MM.1S (cell line): Measurements from ENCODE around the gene ADAM23.

Experiments used
- DNase-seq: peaks from one replicate; pipeline ENCODE4 v3.0.0-alpha.2; 2015
- H2AFZ ChIP-seq: fragments of 300-600 bp; sonication (generic); 2 replicates; pipeline ENCODE4 v1.6.0; 2016; ENCODE audit warnings: antibody characterized with exemption, low read length
- H3F3A ChIP-seq: fragments of 300-600 bp; sonication (generic); 2 replicates; pipeline ENCODE4 v1.6.1; 2016; ENCODE audit warnings: mild to moderate bottlenecking, antibody characterized with exemption, low read length, moderate library complexity, mixed read lengths; ENCODE audit not compliant: insufficient read depth
- H3K27ac ChIP-seq: fragments of 300-600 bp; sonication (generic); 2 replicates; pipeline ENCODE4 v1.5.1; 2016; ENCODE audit warnings: mild to moderate bottlenecking, low read length
- H3K27me3 ChIP-seq: fragments of 300-600 bp; sonication (generic); replicated peaks from 2 replicates; pipeline ENCODE4 v1.6.0; 2016; ENCODE audit warnings: low read length; ENCODE audit not compliant: insufficient read depth
- H3K36me3 ChIP-seq: fragments of 300-600 bp; sonication (generic); replicated peaks from 2 replicates; pipeline ENCODE4 v1.6.1; 2016; ENCODE audit warnings: mild to moderate bottlenecking, low read length, mixed read lengths; ENCODE audit not compliant: insufficient read depth
- H3K4me1 ChIP-seq: fragments of 300-600 bp; sonication (generic); 2 replicates; pipeline ENCODE4 v1.6.1; 2016; ENCODE audit warnings: low read length, mixed read lengths
- H3K4me2 ChIP-seq: fragments of 300-600 bp; sonication (generic); 2 replicates; pipeline ENCODE4 v1.6.0; 2016; ENCODE audit warnings: low read depth, low read length
- H3K4me3 ChIP-seq: fragments of 300-600 bp; sonication (generic); 2 replicates; pipeline ENCODE4 v1.5.1; 2016; ENCODE audit warnings: low read length, mixed read lengths
- H3K79me2 ChIP-seq: fragments of 300-600 bp; sonication (generic); 2 replicates; pipeline ENCODE4 v1.6.1; 2016; ENCODE audit warnings: mixed run types, low read length, mixed read lengths
- H3K9ac ChIP-seq: fragments of 300-600 bp; sonication (generic); 2 replicates; pipeline ENCODE4 v1.6.1; 2016; ENCODE audit warnings: low read length, mixed read lengths
- H3K9me2 ChIP-seq: fragments of 300-600 bp; sonication (generic); replicated peaks from 2 replicates; pipeline ENCODE4 v1.6.1; 2016; ENCODE audit warnings: mild to moderate bottlenecking, low read length, mixed read lengths; ENCODE audit not compliant: insufficient read depth
- H3K9me3 ChIP-seq: fragments of 300-600 bp; sonication (generic); replicated peaks from 2 replicates; pipeline ENCODE4 v1.6.1; 2016; ENCODE audit warnings: mild to moderate bottlenecking, low read length, mixed read lengths; ENCODE audit not compliant: insufficient read depth
- H4K20me1 ChIP-seq: fragments of 300-600 bp; sonication (generic); 2 replicates; pipeline ENCODE4 v1.6.1; 2016; ENCODE audit warnings: mild to moderate bottlenecking, low read length, moderate library complexity, mixed read lengths; ENCODE audit not compliant: insufficient read depth
- CTCF ChIP-seq: fragments of 300-600 bp; sonication (generic); IDR thresholded peaks from 2 replicates; pipeline ENCODE4 v1.5.1; 2016; ENCODE audit warnings: antibody characterized with exemption, low read length, mixed read lengths
- EZH2 ChIP-seq: fragments of 300-600 bp; sonication (generic); optimal IDR thresholded peaks from 2 replicates; pipeline ENCODE3; 2017; ENCODE audit warnings: low read depth, mild to moderate bottlenecking, antibody characterized with exemption, low read length, mixed read lengths
- EZH2phosphoT487 ChIP-seq: fragments of 300-600 bp; sonication (generic); IDR thresholded peaks from 2 replicates; pipeline ENCODE4 v1.6.1; 2018; ENCODE audit warnings: antibody characterized with exemption, low read length

Gene ADAM23

GRCh38 chr2:206533977-206534376, 90.6 kb downstream of the ADAM23 start:
- Histone ChIP-seq H3K9ac (no peak overlapping the region), H3K4me1 (peaks cover 40% of the 10 kb centered on the region), H3K27ac (peak overlapping the region; percentile 63; the same call in 1 of the 2 replicates), H3K27me3 (no peaks in the 10 kb centered on the region), H3K9me2 (no peaks in the 10 kb centered on the region), H4K20me1 (no peaks in the 10 kb centered on the region), H2AFZ (no peak overlapping the region), H3K4me2 (peak overlapping the region; percentile 67), H3K79me2 (no peaks in the 10 kb centered on the region), H3K36me3 (no peaks in the 10 kb centered on the region), H3F3A (peaks cover 22% of the 10 kb centered on the region), H3K4me3 (no peak overlapping the region), H3K9me3 (no peaks in the 10 kb centered on the region)
- DNase-seq = peak; percentile 81
- TF ChIP-seq CTCF (no peak), EZH2 (no peak), EZH2phosphoT487 (no peak)

DNA sequence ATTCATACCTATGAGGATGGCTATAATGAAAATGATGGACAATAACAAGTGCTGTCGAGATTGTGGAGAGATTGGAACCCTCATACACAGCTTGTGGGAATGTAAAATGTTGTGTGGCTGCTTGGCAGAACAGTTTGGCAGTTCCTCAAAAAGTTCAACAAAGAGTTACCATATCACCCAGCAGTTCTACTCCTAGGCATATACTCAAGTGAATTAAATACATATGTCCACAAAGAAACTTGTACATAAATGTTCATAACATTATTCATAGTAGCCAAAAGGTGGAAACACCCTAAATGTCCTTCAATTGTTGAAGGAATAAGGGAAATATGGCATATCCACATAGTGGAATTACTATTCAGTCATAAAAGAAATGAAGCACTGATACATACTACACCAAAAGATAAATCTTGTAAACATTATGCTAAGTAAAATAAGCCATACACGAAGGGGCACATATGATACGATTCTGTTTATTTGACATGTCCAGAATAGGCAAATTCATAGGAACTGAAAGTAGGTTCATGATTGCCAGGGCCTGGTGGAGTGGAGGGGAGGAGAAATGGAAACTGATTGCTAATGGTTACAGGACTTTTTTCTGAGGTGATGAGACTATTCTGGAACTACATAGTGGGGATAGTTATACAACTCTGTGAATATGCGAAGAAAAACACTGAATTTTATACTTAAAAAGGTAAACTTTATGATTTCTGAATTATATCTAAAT, 92.1 kb downstream of the ADAM23 start:
- H3K9me3 ChIP-seq = no peaks in the 10 kb centered on the region
- peak overlapping the region; percentile 47; the same call in 1 of the 2 replicates for H3K27ac ChIP-seq
- peaks cover 22% of the 10 kb centered on the region for H3F3A ChIP-seq
- peak overlapping the region; percentile 2; the same call in 1 of the 2 replicates for H3K9ac ChIP-seq
- peaks cover 40% of the 10 kb centered on the region for H3K4me1 ChIP-seq
- H2AFZ ChIP-seq = peak overlapping the region; percentile 21; the same call in 1 of the 2 replicates
- no peak overlapping the region for H3K4me3 ChIP-seq
- no peaks in the 10 kb centered on the region for H3K9me2 ChIP-seq
- no peaks in the 10 kb centered on the region for H3K79me2 ChIP-seq
- TF ChIP-seq EZH2phosphoT487 (no peak), EZH2 (no peak), CTCF (no peak)
- no peaks in the 10 kb centered on the region for H3K27me3 ChIP-seq
- H3K4me2 ChIP-seq = peak overlapping the region; percentile 37
- H4K20me1 ChIP-seq = no peaks in the 10 kb centered on the region
- H3K36me3 ChIP-seq = no peaks in the 10 kb centered on the region
- peak; percentile 68 for DNase-seq

DNA sequence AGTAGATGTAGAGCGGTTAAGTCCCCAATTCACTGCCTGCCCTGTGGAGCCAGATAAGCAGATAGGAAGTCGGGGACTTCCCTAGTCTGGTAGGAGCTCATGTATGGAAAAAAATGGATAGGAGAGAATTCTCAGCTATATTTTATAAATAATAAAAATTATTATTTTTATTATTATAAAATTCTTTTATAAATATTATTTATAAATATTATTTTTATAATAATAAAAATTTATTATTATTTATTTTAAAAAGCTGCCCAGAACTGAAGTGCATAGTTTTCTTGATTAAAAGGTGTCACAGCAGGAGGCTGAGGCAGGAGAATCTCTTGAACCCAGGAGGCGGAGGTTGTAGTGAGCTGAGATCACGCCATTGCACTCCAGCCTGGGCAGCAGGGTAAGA, 97.4 kb downstream of the ADAM23 start:
- Histone ChIP-seq H3K9ac (no peak overlapping the region), H3K79me2 (no peaks in the 10 kb centered on the region), H2AFZ (no peak overlapping the region), H3K4me2 (no peak overlapping the region), H4K20me1 (no peaks in the 10 kb centered on the region), H3K4me3 (no peak overlapping the region), H3K9me2 (no peaks in the 10 kb centered on the region), H3K27me3 (no peaks in the 10 kb centered on the region), H3F3A (no peaks in the 10 kb centered on the region; the same call in 1 of the 2 replicates), H3K4me1 (peaks cover 16% of the 10 kb centered on the region), H3K36me3 (no peaks in the 10 kb centered on the region), H3K27ac (no peak overlapping the region), H3K9me3 (no peaks in the 10 kb centered on the region)
- DNase-seq = no peak
- TF ChIP-seq EZH2 = no peak
- TF ChIP-seq EZH2phosphoT487 = no peak
- TF ChIP-seq CTCF = no peak
